Activated gamma-delta T cell treated with Interleukin-2 at 50 U/mL for 16 hours (primary cell): ENCODE data around the gene PLPP4.

ENCODE experiments used
- DNase-seq: peaks from one replicate; pipeline ENCODE4 v3.0.0-alpha.2; 2020

The PLPP4 gene

GRCh38 chr10:120628197-120628596 lies 171.2 kb downstream of the PLPP4 start:
- DNase-seq: no peak

- no peak for DNase-seq
Measured at GRCh38 chr10:120630266-120630665, 173.2 kb downstream of the PLPP4 start.

- DNase-seq: no peak
Measured at GRCh38 chr10:120632047-120632446, 175.0 kb downstream of the PLPP4 start.

- no peak for DNase-seq
Measured at GRCh38 chr10:120632942-120633341, 175.9 kb downstream of the PLPP4 start.

GRCh38 chr10:120634659-120635058 lies 177.6 kb downstream of the PLPP4 start:
- no peak for DNase-seq
